GM18517 (cell line): ENCODE results near the gene RGS7BP.

Experiments
- ATAC-seq: cut with Tn5 transposase; IDR thresholded peaks from one replicate; pipeline ENCODE4 v1.9.1; 2021; ENCODE audit warnings: mild to moderate bottlenecking, moderate library complexity; ENCODE audit not compliant: unreplicated experiment

The RGS7BP gene

DNA sequence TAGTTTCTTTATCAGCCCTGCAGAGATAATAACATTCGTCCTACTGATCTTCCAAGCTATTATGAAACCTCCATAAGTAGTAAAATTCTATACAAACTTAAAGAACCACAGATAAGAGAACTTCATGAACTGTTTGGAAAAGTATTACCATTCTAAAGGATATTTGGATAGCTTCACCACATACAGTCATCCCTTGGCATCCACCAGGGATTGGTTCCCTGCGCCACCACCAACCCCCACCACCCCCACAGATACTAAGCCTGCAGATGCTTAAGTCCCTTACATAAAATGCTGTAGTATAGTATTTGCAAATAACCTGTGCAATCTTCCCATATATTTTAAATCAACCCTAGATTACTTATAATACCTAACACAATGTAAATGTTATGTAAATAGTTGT lies 123.1 kb downstream of the RGS7BP start:
- ATAC-seq = no peak

DNA sequence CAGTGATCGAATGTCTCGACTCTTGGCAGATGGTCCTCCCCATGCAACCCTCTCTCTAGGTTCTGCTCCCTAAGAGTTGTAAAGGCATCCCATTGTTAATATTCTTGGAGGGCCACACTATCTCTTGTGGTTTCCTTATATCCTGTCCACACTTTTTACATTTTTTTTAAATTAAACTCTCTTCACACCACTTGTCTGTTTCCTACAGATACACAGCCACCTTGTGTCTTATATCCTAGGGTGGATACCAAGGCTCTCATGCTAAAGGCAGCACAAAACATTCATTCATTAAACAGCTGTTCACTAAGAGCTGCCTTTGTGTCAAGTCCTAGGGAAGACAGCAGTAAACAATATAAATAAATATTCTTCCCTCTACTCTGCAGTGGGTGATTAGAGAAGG lies 124.0 kb downstream of the RGS7BP start:
- ATAC-seq = no peak

DNA sequence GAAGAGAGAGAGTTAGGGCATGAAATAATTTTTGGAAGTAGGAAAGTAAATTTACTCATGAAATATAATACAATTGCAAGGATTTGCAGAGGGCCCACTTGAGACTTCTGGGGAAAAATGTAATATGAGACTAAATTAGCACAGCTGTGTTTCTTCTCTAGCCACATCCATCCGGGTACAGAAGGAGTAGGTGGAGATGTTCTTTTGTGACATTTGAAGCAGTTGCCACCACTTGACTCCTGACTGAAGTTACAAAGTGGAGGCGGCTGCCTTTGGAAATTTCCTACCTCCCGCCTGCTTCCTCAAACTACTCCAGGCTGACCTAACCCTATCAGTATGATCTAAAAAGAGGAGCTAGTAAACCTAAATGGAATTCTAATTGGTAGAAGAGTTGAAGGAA lies 126.4 kb downstream of the RGS7BP start:
- ATAC-seq = no peak

DNA sequence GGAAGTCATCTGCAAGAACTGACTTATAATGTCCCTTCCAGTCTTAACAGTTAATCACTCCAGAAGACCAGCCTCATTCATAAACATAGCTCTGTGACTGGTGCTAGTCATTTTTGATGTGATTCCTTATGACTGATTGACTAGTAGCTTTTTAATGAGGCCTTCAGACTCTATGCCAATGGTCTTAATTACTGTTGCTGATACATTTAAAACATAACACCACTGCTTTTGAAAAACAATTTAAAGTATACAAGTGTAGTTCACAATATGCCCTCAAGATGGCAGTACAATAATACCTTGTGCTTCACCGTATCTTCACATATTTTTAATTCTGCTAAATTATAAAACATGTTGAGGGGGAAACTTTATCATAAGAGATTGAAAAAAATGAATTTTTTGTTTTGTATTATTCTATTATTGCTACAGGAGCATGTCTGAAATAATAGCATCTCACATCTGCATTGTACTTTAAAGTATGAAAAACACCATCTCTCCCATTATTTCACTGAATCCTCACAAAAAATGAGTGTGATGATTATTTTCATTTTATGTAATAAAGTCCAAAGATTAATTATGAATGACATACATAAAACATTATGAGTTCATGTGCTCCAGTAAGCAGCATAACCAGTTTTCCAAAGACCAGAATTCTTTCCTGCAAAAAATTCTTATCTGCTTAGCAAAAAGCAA lies 129.3 kb downstream of the RGS7BP start:
- no peak for ATAC-seq

DNA sequence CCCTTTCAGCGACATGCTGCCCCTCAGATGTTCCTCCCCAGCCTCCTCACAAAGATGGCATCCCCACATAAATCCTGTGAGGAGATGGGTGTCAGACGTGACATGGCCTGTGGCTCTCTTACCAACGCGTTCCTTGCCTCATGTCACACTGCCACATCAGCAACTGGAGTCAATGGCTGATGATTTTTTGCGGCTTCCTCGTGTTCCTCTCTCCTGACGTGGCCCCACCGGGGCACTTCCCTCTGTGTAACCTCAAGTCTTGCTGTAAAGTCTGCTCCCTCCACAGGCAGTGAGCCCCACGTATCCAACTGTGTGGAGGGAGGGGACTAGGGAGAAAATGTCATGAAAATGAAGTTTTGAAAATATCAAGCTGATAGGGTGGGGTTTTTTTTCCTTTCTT lies 131.3 kb downstream of the RGS7BP start:
- no peak for ATAC-seq

DNA sequence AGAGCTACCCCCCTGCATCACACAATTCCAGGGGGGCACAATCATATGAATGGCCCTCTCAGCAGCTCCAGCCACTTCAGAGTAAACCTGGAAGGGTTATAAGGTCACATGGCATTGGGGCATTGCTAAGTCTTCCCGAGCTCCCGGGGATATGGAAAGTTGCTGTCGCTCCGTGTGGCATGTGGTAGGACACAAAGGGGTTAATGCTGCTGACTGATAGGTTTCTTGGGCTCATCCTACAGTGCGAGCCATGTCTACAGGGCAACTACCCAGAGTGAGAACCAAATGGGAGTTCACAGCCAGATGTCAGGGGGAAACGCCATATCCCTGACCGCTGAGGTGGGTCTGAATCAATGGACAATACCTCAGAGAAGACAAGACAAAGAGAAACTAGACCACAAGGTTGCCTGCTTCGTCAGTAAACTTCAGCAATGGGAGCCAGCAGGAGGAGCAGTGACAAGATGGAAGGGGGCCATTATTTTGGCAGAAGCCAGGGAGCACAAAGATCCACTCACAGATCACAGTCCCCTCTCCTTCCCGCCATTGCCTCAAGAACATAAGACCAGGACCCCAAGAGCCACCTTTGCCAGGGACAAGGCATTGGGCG lies 132.1 kb downstream of the RGS7BP start:
- no peak for ATAC-seq

DNA sequence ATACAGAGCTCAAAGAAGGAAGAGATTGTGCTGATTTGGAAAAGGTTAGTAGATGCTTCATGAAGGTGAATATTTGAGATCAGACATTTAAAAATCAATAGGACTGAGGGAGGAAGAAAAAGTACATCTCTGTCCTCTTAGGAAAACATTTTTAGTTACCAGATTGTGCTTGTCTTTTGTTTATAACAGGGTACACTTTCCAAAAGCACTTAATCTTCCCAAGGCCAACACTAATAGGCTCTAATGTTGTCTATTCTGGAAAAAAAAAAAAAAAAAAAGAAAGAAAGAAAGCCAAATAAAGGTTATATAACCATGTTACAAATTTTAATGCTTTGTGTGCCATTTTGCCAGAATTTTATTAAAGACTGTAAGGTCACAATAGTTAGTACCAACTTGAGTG lies 139.0 kb downstream of the RGS7BP start:
- no peak for ATAC-seq

DNA sequence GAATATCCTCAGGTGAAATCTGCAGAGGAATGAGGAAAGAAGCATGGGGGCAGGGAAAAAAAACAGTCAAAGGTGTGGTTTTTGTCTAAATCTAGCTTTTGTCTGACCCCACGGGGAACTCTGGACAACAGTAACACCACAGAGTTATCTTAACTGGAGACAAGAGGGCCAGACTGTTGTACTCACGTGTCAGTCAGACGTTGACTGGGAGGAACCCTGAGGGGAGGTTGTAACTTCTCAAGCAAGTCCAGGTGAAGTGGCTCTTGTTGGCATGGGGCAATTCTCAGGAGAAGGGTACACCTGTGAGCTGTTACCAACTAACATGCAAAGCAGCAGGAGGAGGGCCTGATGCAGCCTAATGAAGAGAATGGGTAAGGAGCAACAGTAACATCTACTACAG lies 140.4 kb downstream of the RGS7BP start:
- ATAC-seq = no peak

DNA sequence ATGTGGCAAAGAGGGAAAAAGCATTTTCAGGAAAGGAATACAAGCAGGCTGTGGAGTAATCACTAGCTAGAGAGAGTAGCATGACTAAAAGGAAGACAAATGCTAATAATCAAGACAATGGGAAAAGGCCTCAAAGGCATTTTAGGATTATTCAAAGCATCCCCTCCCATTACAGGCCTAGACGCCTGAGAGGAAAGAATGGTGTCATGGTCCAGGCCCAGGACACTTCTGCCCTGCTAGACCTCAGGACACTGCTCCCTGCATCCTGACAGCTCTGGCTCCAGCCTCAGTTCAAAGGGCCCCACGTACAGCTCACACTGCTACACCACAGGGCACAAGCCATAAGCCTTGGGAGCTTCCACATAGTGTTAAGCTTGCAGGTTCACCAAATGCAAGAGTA lies 143.7 kb downstream of the RGS7BP start:
- no peak for ATAC-seq

DNA sequence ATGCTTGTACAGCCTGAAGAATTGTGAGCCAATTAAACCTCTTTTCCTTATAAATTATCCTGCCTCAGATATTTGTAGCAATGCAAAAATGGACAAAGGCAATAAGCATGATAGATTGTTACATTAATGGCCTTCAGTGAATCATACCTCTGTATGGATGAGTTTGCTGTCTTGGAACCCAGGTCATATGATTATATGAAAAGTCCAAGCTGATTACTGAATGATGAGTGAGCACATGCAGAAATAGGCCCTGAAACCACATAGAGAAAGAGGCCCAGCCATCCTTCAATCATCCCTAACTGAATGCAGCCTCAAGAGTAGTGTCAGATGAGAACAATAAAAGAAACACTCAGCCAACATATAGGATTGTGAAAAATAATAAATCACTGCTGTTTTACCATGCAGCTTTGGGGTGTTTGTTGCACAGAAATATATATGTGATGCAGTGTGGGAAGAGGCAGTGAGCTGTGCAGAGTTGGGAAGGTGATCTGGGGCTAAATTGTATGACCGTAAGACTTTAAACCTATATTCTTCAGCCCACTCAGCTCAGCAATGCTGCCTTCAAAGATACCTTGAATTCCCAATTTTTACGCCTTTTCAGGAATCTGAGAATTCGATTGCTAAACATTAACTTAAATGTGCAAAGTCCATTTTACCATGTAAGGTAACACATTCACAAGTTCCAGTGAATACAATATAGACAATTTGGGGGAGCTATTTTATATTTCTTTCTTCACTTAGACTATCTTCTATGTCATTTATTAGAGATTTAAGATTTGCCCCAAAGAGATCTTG lies 148.1 kb downstream of the RGS7BP start:
- ATAC-seq = no peak

DNA sequence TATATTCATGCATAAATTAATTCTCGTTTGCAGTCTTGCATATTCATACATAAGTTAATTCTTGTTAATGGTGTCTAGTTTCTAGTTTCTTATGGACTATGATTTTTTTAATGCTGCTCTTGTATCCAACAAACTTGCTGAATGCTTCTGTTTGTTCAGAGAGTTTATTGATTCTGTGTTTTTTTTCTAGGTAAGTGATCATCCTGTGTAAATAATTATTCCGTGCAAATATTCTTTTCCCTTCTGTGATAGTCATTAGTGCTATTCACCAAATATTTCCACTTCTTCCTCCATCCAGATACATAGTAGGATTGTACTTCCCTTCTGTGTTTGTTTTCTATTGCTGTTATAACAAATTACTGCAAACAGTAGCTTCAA lies 148.7 kb downstream of the RGS7BP start:
- ATAC-seq = no peak

DNA sequence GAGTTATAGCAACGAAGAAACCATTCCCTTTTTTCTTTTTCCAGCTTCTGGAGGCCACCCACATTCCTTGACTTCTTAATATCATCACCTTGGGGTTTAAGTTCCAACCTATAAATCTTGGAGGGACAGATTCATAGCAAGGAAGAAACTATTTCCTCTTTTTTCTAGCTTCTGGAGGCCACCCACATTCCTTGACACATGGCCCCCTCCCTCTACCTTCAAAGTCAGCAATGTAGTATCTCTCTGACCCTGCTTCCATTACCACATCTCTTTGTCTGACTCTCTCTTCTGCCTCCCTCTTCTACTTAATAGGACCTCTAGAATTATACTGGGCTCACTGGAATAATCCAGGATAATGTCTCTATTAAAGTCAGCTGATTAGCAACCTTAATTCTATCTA lies 149.8 kb downstream of the RGS7BP start:
- no peak for ATAC-seq

DNA sequence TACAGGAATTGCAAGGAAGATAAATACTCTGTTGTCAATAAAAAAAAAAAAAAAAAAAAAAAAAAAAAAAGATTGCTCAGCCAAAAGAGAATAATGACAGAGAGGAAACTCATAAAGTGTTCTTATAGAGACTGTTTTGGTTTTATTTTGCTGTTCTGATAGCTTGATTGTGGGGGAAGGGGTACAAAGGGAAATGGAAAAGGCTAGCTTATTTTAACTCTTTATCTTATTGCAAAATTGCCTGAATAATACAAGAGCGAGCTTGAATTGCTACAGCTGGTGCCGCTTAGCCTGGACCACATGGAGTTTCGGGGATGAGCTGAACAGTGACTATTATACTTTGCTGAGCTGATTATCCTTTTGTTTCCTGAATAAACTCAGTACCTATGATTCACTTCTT lies 153.5 kb downstream of the RGS7BP start:
- ATAC-seq = no peak
